GM21576 (cell line): ENCODE results near the gene BICRA.

Experiments
- ATAC-seq: cut with Tn5 transposase; IDR thresholded peaks from one replicate; pipeline ENCODE4 v1.9.1; 2021; ENCODE audit warnings: mild to moderate bottlenecking, moderate library complexity; ENCODE audit not compliant: unreplicated experiment

The BICRA gene

GRCh38 chr19:47686679-47687450 lies 77.9 kb downstream of the BICRA start:
- no peak for ATAC-seq

GRCh38 chr19:47687906-47688305 lies 79.0 kb downstream of the BICRA start:
- ATAC-seq, result no peak

DNA sequence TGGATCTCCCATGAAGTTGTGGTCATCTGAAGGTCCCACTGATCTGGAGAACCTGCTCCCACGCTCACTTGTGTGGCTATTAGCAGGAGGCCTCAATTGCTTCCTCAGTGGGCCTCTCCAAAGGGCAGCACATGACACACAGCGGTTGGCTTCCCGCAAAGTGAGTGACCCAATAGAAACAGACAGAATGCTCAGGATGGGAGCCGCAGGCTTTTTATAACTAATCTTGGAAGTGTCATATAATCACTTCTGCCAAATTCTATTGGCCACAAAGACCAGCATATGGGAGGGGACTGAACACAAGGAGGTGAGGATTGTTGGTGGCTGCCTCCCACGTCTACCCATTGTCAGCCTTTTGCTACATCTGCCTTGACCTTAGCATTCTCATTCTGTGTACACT lies 82.2 kb downstream of the BICRA start:
- no peak for ATAC-seq

DNA sequence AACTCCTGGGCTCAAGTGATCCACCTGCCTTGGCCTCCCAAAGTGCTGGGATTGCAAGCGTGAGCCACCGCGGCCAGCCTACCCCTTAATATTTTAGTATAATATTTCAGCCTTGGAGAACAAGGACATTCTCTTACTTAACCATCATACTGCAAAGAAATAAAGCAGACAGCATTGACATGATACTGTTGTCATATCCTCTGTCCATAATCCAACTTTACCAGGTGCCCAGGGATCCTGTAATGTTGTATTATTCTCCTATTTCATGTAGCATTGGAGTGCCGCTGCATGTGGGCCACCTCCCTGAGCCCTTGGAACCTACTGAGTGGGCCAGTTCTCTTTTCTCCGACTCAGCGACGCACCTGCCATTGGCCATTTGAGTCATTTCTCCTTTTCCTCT lies 82.8 kb downstream of the BICRA start:
- no peak for ATAC-seq

- ATAC-seq, result no peak
Measured at GRCh38 chr19:47693489-47693888, 84.6 kb downstream of the BICRA start.

DNA sequence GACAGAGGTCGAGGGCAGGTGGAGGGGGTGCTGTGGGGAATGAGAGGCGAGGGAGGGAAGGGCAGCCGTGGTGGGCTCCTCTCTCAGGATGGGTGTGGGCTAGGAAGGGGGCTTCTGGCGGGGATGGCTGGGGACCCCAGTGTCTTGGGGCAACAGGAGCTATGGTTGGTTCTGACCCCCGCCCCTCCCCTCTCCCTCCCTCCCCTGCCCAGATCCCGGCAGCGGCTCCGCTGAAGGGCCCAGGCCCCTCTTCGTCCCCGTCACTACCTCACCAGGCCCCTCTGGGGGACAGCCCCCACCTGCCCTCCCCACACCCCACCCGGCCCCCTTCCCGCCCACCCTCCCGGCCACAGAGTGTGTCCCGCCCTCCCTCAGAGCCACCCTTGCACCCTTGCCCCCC lies 85.0 kb downstream of the BICRA start:
- ATAC-seq, result no peak

DNA sequence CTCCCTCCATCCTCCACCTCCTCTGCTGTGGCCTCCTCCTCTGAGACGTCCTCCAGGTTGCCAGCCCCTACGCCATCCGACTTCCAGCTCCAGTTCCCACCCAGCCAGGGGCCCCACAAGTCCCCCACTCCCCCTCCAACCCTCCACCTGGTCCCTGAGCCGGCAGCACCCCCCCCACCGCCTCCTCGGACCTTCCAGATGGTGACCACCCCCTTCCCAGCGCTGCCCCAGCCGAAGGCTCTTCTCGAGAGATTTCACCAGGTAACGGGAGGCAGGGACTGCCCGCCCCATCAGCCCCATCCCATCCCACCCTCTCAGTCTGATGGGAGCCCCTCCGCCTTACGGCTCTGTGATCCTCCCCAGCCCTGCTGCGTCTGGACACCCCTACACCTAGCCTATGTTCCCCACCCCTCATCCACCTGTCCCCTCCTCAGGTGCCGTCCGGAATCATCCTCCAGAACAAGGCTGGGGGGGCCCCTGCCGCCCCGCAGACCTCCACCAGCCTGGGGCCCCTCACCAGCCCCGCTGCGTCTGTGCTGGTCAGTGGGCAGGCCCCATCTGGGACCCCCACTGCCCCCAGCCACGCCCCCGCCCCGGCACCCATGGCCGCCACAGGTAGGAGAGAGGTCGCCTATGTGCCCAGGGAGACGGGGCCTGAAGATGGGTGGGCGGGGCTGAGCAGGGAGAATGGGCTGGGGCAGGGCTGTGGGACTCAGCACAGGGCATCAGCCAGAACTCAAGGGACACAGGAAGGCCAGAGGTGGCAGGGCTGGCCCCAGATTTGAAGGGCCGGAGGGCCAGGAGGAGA lies 85.7 kb downstream of the BICRA start:
- ATAC-seq, result no peak

GRCh38 chr19:47695533-47696262 lies 86.8 kb downstream of the BICRA start:
- ATAC-seq, result no peak

DNA sequence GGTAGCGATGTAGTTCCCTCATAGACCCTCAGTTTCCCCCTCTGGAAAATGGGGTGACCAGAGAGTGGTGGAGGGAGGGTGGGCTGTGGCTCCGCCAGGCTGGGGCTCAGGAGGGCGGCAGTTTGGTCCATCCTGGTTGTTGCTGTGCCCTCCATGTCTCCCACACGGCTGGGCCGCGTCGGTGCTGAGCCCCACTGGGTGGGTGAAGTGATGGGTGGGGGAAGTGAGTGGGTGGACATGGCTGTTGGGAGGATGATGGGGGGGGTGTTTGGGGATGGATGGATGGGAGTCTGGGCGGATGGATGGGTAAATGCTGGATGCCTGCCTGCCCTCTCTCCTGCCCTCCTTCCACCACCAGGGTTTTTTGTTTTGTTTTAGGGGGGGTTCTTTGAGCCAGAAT lies 87.7 kb downstream of the BICRA start:
- no peak for ATAC-seq

DNA sequence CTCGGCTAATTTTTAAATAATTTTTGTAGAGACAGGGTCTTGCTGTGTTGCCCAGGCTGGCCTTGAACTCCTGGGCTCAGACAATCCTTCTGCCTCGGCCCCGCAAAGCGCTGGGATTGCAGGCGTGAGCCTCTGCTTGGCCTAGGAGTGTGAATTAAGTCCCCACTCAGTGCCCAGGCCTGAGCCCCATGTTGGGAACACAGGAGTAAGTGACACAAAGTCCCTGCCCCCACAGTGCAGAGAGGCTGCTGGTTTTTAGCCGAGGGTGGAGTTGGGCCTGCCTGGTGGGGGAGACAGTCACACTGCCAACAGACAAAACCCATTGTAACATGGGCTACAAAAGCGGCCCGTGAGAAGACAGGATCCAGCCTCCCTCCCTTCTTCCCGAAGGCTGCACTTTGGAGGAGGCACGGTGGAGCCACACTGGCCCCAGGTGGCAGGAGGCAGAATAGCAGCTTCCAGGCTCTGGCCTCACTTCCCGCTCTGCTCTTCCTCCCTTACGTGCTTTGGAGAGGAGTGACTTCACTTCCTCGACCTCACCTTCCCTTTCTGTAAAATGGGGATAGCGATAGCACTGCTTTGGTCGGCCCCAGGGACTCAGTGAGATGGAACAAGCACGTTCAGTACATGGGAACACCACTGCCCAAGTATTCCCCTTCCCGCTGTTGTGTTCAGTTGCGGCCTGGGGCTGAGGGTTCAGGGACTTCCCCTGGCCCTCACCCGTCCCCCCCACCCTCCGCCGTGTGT lies 89.1 kb downstream of the BICRA start:
- ATAC-seq, result peak; percentile 47

DNA sequence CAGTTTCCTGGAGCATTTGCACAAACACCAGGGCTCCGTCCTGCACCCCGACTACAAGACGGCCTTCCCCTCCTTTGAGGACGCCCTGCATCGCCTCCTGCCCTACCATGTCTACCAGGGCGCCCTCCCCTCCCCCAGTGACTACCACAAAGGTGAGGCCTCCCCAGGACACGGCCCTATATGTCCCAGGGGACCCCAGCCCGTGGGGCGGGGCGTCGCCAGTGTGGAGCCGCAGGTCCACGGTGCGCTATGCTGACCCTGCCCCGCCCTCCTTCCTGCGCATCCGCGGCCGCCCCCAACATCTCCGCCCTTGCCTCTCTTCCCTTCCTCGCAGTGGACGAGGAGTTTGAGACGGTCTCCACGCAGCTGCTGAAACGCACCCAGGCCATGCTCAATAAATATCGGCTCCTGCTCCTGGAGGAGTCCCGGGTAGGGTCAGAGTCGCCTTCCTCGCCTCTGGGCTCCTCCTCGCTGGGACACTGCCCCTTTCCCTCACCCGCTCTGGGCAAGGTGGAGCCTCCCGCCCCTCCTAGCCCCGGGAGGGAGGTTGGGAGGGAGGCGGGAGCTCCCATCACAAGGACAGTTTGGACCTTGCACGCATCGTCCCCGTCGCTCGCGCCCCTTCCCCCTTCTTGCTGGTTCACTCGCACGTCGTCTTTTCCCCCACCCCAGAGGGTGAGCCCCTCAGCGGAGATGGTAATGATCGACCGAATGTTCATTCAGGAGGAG lies 89.9 kb downstream of the BICRA start:
- no peak for ATAC-seq

DNA sequence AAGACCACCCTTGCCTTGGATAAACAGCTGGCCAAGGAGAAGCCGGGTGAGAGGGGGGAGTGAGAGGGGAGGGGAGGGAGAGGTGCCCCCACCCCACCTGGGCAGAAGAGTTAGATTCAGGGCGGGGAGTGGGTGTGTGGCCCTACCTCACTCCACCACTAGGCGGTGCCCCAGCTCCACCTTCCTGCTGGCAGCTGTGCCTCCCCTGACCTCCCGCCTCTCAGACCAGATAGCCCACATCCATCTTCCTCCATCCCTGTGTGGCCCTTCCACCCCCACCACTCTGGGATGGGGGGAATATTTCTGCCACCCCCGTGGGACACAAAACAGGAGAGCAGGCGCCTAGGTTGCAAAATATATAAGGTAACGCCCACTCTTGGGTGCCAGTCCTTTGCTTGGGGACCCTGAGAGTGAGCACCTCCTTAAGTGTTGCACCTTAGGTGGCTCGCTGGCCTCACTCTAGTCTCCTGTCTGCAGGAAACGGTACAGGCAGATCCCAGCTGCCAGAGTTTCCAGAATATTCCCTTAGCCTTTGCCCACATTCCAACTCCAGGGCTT lies 90.5 kb downstream of the BICRA start:
- ATAC-seq, result no peak

DNA sequence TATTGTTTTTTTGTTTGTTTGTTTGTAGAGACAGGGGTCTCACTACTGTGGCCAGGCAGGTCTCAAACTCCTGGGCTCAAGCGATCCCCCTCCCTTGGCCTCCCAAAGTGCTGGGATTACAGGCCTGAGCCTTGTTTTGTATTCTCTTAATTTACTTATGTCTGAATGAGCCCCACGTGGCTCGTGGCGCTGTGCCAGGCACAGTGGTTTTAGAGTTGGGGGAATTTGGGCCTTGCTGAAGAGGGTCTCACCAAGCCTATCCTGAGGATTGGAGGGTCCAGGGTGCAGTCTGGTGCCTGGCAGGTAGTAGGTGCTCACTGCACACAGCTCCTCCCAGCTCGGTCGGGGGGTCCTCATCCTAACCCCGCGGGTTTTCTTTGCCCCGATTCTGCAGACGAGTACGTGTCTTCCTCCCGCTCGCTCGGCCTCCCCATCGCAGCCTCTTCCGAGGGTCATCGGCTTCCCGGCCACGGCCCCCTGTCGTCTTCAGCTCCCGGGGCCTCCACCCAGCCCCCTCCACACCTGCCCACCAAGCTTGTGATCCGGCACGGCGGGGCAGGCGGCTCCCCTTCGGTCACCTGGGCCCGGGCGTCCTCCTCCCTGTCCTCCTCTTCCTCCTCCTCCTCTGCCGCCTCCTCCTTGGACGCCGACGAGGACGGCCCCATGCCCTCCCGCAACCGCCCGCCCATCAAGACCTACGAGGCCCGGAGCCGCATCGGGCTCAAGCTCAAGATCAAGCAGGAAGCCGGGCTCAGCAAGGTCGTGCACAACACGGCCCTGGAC lies 92.2 kb downstream of the BICRA start:
- no peak for ATAC-seq

DNA sequence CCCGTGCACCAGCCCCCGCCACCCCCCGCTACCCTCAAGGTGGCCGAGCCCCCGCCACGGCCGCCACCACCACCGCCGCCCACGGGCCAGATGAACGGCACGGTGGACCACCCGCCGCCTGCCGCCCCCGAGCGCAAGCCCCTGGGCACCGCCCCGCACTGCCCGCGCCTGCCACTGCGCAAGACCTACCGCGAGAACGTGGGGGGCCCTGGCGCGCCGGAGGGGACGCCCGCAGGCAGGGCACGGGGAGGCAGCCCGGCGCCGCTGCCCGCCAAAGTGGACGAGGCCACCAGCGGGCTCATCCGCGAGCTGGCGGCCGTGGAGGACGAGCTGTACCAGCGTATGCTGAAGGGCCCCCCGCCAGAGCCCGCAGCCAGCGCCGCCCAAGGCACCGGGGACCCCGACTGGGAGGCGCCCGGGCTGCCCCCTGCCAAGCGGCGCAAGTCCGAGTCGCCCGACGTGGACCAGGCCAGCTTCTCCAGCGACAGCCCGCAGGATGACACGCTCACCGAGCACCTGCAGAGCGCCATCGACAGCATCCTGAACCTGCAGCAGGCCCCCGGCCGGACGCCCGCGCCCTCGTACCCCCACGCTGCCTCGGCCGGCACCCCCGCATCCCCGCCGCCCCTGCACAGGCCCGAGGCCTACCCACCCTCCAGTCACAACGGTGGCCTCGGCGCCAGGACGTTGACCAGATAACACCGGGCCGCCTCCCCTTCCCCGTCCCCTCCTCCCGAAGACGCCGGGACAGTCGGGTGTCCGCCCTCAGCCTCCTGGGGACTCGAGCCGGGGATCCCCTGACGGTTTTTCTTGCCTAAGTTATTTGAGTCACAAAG lies 93.0 kb downstream of the BICRA start:
- no peak for ATAC-seq

- ATAC-seq, result no peak
Measured at GRCh38 chr19:47702671-47703070, 93.7 kb downstream of the BICRA start.

DNA sequence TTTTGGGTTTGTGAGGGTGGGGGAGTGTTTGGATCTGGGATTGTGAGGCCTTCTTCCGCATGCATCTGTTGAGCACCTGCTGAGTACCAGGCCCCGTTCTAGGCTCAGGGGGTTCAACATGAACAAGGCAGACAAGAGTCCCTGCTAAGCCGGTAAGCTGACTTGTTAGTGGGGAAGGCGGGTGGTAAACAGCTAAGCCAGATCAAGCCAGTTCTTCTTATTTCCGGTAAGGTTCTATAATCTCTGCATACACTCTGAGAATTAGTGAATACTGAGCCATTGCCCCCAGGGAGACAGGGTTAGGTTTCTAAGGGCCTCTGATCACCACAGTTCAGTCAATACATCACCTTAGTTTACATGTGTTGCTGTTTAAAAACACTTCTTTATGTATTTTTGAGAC lies 94.4 kb downstream of the BICRA start:
- no peak for ATAC-seq

DNA sequence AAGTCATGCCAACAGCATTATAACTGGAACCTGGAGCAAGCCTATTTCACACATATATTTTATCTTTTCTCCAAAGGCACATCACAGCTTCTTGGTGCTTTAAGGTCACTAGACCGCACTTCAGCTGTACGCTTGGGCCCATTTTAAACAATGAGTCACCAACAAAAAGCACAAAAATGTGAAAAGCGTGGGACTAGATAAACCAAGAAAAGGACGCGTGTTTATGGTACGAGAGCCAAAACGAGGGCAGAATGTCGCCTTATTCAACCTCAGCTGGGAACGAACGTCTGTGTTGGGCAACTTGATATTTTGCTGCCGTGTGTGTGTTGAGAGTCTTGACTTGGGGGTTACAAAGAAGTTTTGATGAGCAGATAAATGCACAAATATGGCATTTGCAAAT lies 95.1 kb downstream of the BICRA start:
- ATAC-seq, result no peak

DNA sequence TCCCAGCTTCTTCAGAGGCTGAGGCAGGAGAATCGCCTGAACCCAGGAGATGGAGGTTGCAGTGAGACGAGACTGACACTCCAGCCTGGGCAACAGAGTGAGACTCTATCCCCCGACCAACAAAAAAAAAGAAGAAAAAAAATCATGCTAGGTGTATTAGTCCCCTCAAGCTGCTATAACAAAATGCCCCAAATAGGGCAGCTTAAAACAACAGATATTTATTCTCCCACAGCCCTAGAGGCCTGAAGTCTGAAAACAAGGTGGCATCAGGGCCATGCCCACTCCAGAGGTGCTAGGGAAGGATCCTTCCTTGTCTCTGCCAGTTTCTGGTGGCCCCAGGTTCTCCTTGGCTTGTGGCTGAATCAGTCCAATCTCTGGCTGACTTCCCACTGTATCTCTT lies 95.7 kb downstream of the BICRA start:
- no peak for ATAC-seq
